Astrocyte of the spinal cord (primary cell): ENCODE results near the gene CACNA1A.
A peak's percentile ranks its signal among the peaks of the same experiment; 100 is the strongest.
"Not testable (repeated sequence)": the region's sequence is repeated elsewhere in the genome, so short reads cannot be mapped to it uniquely, and the experiment has no call there.

Experiments
- DNase-seq: peaks from one replicate; pipeline ENCODE4 v3.0.0; 2011; ENCODE audit warnings: low read depth, low spot score
- H3K4me3 ChIP-seq: 2 replicates; pipeline ENCODE4 v1.5.1; 2011; ENCODE audit warnings: low read depth, mild to moderate bottlenecking, low read length, moderate library complexity
- CTCF ChIP-seq: IDR thresholded peaks from 2 replicates; pipeline ENCODE4 v1.5.1; 2012; ENCODE audit warnings: low read depth, mild to moderate bottlenecking, low read length, inconsistent platforms
- in situ Hi-C: cut with HindIII; loops from 2 replicates; pipeline ENCODE4 v1.10.0; 2017; ENCODE audit warnings: low sequenced_read_pairs

Gene CACNA1A

GRCh38 chr19:13436352-13436751, 69.9 kb downstream of the CACNA1A start:
- H3K4me3 ChIP-seq: no peak overlapping the region
- TF ChIP-seq CTCF: no peak
- in situ Hi-C loops: no loop called here
- no peak for DNase-seq

- DNase-seq: peak; percentile 43
- H3K4me3 ChIP-seq: no peak overlapping the region
- in situ Hi-C loops: no loop called here
- TF ChIP-seq CTCF: peak; percentile 91
Measured at GRCh38 chr19:13430790-13431582, 75.3 kb downstream of the CACNA1A start.

GRCh38 chr19:13429563-13429962, 76.7 kb downstream of the CACNA1A start:
- no peak for TF ChIP-seq CTCF
- DNase-seq: no peak
- in situ Hi-C loops: no loop called here
- no peak overlapping the region for H3K4me3 ChIP-seq

- in situ Hi-C loops: no loop called here
- no peak overlapping the region for H3K4me3 ChIP-seq
- TF ChIP-seq CTCF: peak; percentile 69
- no peak for DNase-seq
Measured at GRCh38 chr19:13428352-13428751, 77.9 kb downstream of the CACNA1A start.

- TF ChIP-seq CTCF: no peak
- no peak overlapping the region for H3K4me3 ChIP-seq
- in situ Hi-C loops: no loop called here
- no peak for DNase-seq
Measured at GRCh38 chr19:13427273-13428051, 78.8 kb downstream of the CACNA1A start.

- H3K4me3 ChIP-seq, in situ Hi-C loops, DNase-seq: not testable (repeated sequence)
Measured at GRCh38 chr19:13425875-13426274, 80.4 kb downstream of the CACNA1A start.

DNA sequence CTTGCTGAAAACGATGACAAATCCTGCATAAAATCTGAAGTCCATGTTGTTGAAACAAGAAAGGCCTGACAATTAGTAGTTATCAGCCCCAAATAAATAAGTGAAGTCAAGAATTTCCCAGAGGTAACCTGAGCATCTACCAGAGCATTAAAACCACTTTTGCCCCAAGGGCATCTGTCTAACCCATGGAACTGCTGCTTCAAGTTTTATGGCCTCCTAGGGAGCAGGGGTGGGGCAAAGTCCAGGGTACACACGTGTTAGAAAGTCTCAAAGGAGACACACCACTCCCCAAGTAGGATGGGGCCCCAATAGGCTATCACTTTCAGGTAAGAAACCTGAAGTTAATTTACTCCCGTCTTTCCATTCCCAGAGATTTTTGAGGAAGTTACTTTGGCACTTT, 81.1 kb downstream of the CACNA1A start:
- DNase-seq: no peak
- no peak for TF ChIP-seq CTCF
- in situ Hi-C loops: no loop called here
- no peak overlapping the region for H3K4me3 ChIP-seq
